GM12801 (cell line): ENCODE measurements around the gene DPF1.

Experiments
- TF ChIP-seq, protein P1 (sequence below): IDR thresholded peaks from one replicate; pipeline ENCODE4 v1.5.1; 2011; ENCODE audit warnings: control low read depth; ENCODE audit not compliant: insufficient read length; ENCODE audit errors: extremely low read depth

The DPF1 gene

DNA sequence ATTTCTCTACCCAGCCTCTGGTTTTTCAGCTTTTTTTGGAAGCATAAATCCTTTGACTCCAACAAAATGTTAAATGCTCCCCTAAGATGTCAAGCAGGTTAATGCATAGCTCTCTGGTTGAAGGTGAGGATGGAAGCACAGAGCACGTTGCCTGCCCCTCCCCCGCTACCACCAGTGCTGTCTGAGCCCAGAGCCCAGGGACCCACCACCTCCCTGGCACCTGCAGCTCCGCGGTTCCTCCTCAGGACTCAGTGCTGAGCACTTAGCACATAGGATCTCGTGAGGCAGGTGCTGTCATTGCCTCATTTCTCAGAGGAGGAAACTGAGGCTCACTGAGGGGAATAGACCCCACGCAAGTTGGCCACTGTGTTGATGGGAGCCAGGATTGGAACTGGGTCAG is 48.6 kb downstream of the DPF1 start:
- TF ChIP-seq, protein P1, sequence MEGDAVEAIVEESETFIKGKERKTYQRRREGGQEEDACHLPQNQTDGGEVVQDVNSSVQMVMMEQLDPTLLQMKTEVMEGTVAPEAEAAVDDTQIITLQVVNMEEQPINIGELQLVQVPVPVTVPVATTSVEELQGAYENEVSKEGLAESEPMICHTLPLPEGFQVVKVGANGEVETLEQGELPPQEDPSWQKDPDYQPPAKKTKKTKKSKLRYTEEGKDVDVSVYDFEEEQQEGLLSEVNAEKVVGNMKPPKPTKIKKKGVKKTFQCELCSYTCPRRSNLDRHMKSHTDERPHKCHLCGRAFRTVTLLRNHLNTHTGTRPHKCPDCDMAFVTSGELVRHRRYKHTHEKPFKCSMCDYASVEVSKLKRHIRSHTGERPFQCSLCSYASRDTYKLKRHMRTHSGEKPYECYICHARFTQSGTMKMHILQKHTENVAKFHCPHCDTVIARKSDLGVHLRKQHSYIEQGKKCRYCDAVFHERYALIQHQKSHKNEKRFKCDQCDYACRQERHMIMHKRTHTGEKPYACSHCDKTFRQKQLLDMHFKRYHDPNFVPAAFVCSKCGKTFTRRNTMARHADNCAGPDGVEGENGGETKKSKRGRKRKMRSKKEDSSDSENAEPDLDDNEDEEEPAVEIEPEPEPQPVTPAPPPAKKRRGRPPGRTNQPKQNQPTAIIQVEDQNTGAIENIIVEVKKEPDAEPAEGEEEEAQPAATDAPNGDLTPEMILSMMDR: no peak

DNA sequence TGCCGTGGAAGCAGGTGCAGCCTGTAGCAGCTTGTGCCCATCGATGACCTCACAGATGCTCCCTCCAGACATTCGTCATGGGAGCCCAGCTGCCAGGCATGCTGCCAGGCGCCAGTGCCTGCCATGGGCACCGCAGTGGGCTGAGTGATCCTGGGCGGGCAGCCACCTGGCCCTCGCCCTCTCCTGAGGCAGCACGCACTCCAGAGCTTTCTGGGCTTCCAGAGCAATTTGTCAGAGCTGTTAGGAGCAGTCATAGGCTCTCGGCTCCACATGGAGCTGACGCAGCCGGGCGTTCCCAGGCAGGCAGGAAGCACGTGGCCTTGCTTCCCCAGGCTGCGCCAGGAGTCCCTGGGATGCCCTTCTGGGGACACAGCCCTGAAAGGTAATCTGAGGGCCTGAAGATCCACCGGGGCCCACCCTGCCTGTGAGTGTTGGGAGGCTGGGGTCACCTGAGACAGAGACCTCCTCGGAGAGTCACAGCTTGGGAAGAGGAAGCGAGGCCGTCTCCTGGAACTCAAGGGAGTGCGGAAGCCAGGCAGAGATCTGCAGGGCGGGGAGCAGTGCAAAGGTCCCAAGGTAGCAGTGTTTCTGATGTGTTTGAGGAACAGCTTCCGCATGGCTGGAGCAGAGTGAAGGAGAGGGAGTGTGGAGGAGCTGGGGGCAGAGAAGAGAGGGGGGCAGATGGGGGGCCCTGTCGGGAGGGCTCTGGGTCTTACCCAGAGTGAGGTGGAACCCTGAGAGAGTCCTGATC is 50.6 kb downstream of the DPF1 start:
- TF ChIP-seq, protein P1: no peak

DNA sequence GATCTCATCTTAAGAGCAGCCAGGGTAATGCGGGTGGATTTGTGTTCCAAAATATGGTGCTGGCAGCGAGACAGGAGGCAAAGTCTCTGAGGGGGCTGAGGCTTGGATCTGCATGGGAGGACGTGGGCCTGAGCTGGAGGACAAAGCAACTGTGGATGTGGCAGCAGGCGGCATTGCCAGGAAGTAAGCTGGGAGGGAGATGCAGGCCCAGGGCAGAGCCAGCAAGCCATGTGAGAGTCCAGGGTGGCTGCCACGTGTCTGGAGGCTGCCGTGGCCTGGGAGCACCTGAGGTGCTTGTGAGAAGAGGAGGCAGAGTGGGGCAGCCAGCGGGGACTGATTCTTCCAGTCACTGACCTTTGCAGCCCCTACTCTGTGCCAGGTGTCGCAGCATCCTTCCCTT is 52.0 kb downstream of the DPF1 start:
- TF ChIP-seq, protein P1: no peak

DNA sequence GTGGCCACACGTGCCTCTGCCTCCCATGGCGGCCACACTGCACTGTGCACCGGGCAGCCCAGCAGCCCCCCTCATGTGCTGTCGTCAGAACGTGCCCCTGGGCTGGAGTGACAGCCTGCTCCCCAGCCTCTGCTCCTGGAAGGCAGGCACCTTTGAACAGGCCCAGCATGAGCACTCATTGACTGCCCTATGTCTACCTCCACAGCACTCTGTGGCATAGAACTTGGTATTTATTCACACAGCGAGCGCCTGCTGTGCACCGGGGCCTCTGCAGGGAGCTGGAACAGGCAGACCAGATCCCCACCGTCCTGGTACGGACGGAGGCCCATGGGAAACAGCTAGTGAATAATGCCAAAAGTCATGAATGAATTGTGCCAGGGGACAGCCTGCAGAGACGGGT is 53.7 kb downstream of the DPF1 start:
- TF ChIP-seq, protein P1: no peak

GRCh38 chr19:38168637-38169036 is 55.4 kb downstream of the DPF1 start:
- TF ChIP-seq, protein P1: no peak

- TF ChIP-seq, protein P1: no peak
Observed at GRCh38 chr19:38165335-38165734, 58.7 kb downstream of the DPF1 start.

- TF ChIP-seq, protein P1: no peak
Observed at GRCh38 chr19:38164526-38164925, 59.5 kb downstream of the DPF1 start.
